ENCODE data around the gene MGAT4B.

The MGAT4B gene

DNA sequence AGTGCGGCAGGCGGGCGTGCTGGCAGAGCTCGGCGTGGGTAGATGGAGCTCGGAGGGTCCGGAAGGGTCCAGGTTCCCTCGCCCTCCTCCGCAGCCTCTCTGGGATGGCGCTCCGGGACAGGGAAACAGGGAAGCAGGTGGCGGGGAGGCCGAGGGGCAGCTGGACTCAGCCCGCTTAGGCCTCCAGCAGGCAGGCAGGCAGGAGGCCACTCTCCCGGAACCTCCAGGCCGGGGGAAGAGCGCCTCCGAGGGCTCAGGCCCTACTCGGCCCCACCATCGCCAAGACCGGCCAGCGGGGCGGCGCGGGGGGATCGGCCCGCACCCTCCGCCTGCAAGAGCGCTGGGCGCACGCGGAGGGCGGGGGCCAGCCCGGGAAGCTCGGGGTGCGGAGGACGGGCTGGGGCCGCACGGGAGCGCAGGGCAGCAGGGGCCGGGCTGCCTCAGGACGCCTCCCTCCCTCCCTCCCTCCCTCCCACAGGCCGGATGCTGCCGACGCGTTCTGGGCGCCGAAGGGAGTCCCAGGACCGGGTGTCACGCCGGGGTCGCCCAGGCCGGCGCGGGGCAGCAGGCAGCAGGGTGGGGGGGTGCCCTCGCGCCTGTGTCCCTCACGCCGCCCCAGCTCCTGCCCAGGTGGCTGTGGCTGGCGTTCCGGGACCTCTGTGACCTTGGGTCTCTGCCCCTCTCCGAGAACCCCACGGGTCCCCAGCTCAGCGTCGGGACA, 977 bp downstream of the MGAT4B start:
- DNase-seq (ENCODE audit: low spot score) = peak; percentile 77

DNA sequence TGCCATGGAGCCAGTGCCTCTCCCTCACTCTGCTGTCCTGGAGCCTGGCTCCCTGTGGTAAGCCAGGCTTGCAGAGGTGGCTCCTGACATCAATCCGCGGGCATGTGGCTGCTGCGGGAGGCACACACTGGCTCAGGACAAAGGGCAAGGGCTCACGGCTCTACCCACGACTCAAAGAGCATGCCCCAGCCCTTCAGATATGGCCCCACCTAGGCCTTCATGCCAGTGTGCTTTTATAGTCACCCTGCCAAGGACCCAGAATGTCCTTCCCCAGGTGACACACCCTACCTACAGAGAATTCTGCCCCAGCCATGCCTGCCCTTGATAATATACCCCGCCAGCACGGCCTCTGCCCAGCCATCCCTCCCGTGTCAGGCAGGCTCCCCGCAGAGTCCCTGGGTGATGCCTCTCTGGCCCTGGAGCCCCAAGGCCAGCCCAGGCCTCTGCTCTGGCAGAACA, 1.6 kb downstream of the MGAT4B start:
- no peak for DNase-seq (ENCODE audit: low spot score)

DNA sequence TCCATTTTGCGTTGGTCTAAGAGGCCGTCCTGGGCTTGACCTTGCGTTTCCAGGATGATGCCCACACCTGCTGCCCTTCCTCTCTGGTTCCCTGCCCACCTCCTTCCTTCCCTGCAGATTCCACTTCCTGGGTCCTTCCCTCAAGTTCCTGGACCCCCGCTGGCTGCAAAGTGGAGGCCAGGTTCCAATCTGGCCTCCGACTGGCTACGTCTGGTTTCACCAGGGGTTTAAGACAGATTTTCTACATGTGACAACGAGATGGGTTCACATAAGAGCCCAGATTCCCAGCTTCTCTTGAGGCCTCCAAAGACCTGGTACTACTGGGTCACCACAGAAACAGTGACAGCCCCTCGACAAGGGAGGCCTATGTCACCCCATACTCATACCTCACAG, 2.1 kb downstream of the MGAT4B start:
- DNase-seq (ENCODE audit: low spot score) = no peak

DNA sequence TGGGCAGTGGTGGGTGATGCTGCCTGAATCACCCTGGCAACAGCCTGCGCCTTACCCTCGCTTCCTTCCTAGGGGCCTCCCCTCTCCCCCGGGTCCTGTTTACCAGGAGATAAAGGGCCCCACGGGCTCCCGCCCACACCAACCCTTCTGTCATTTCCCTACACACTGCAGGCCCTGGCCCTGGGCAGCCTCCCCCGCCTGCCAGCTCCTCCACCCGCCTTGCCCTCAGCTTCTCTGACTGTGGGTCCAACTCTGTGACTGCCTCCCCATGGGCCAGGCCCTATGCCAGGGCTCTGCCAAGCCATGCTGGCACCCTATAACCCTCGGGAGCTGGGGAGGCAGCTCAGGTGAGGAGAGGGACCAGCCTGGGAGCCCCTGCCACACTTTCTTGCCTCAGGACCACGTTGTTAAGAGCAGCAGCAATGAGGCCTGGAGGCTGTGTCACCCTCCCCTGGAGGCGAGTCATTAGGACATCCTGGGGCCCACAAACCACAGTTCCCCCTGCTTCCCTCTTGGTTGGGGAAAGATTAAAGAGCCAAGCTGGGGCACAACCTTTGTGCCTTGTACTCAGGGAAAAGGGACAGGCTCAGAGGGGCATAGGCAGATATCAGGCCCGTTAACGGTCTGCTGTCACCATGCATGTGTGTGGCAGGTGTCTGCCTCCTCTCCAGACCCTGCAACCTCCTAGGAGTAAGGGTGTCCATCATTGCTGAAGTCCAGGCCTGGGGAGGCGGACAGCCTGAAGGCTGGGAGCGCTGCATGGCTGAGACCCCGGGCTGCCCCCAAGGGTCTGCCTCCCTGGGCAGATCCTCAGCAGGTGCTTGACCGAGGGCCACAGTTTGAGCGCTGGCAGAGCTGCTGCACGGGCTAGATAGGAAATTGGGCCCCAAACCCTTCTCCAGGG, 2.8 kb downstream of the MGAT4B start:
- no peak for DNase-seq (ENCODE audit: low spot score)

DNA sequence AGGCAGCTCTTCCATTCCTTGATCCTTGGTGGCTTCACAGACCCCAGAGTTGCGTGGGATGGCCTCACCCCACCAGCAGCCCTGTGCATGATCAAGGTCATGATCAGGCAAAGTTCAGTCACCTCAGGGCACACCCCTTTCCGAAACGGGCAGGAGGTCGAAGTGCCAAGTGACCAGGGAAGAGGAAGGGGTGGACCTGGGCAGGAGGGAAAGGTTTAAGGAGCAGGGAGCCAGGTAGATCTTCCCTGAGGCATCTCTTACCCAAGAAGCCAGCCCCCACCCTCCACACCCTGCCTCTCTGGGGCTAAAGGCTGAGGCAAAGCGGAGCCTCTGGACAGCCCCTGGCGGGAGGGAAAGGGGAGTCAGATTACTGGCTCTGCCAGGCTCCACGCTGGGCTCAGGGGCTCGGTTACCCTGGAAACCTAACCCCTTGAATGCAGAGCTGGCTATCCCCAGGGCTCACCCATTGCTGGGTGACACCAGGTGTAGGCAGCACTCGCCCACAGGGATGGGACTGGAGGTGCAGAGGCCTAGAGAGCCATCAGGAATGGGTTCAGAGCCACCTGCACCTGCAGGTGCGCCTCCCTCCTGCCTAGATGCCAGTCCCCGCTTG, 3.6 kb downstream of the MGAT4B start:
- DNase-seq (ENCODE audit: low spot score) = no peak

DNA sequence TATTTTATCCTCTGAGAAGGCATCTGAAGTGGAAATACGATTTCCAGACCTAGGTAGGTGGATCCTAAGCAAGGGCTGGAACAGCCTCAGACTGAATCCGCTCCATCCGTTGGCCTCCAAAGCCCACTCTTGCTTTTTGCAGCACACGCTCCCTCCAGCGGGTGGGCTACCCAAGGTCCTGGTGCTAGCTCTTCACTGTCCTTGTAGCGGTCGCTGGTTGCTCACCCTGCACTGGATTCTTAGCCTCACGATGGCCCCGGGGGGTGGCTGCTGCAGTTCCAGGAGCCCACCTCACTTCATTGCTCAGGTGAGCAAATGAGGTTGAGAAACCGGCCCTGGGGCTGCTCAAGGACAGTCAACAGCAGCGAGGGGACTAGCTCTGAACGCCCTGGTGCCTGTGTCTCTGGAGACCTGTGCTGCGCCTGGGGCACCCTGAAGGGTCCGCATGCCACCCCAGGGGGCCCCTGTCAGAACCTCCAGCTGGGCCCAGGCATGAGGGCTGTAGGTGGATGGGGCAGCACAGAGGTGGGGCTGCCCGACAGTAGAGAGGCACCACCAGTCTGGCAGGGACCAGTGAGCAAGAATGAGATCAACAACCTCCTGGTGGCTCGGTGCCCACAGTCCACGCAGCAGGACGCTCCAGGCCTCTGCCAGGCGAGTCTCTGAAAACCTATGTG, 4.3 kb downstream of the MGAT4B start:
- no peak for DNase-seq (ENCODE audit: low spot score)

DNA sequence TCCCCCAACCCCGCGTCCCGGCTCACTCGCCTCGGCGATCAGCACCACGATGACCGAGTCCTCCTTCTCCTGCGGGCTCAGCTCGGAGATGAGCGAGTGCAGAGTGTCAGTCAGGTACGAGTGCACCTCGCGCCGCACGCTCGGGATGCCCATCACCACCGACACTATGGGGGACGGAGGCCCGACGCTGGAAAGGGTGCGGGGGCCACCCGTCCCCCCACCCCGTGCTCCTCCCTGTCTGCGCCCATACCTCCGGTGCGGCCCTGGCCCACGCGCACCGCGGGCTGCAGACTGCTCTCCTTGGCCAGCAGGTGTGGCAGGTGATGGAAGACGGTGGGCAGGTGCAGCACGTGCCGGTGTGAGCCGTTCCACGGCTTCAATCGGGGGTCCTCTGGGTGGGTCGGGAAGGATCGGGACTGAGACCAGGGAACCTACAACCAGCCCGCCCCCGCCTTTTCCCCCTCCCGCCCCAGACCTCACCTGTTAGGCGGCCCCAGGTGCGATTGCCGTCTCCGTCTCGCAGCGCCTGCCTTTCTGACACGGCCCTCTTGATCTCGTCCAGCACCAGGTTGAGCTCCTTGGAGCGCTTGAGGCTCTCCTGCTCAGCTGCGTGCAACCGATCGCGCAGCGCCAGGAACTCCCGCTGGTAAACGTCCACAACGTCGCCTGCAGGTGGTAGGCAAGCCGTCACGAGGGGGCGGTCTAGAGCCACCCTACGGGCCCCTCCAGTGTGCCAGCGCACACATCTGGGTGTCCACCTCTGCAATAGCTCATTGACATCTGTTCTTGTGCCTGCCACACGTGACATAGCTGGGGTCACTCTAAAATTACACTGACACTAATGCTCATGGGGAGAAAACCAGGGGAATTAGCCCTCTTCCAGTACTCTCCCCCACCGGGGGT, 5.1 kb downstream of the MGAT4B start:
- peak; percentile 96 for DNase-seq (ENCODE audit: low spot score)

DNA sequence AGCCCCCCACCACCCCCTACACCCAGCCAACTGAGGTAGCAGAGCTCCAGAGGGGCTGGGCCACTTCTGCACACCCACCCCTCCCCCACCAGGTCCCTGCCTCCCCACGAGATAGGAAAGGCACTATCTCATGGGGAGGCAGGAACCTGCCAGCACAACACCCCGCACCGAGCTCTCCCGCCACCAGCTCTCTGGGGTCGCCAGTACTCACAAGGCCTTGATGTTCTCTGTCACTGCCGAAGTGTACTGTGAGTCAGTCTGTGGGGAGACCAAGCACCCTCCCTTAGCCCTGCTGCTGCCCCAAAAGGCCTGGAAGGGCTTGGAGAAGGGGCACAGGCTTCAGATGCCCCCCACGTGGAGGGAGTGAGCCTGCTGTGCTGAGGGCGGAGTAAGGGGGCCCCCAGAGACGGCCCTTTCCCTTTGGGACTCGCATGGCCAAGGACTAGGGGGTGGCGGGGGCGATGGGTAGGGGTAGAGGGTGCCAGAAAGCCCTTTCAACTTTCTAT, 5.9 kb downstream of the MGAT4B start:
- DNase-seq (ENCODE audit: low spot score) = no peak

DNA sequence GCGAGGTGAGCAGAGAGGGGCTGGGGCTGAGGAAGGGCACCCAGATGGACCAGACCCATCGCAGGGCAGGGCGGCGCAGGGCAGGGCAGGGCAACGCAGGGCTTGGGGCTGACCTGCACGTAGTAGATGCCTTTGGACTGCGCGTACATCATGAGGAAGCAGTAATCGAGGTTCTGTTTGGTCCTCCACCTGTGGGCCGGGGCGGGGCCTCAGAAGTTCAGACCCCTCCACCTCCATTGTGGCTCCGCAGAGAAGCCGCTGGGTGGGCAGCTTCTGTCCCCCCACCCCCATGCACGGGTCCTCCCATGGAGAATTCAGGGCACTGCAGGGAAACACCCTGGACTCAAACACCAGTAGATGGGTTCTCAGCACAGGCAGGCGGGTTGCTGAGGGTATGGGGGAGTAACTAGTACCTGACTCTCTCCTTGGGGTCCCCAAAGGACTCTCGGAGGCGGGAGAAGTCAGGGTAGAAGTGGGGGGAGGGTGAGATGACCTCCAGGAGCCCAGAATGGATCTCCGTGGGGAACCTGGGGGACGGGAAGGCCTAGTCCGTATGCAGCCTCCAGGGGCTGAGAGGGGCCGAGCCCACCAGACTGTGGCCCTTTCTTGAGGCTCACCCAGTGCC, 6.5 kb downstream of the MGAT4B start:
- DNase-seq (ENCODE audit: low spot score) = no peak

DNA sequence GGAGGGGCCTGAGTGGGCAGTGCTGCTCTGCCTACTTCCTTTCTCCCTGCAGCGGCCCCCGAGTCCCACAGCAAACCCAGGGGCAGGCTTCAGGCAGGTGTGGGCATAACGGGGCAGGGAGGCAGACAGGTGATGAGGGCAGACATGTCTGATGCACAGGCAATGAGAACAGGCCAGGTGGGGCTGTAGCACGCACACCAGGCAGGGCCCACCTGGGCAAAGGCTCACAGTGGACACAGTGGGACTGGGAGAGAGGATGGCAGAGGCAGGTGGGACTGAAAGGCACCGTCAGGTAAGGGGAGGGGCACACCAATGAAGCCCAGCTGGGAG, 7.1 kb downstream of the MGAT4B start:
- no peak for DNase-seq (ENCODE audit: low spot score)

DNA sequence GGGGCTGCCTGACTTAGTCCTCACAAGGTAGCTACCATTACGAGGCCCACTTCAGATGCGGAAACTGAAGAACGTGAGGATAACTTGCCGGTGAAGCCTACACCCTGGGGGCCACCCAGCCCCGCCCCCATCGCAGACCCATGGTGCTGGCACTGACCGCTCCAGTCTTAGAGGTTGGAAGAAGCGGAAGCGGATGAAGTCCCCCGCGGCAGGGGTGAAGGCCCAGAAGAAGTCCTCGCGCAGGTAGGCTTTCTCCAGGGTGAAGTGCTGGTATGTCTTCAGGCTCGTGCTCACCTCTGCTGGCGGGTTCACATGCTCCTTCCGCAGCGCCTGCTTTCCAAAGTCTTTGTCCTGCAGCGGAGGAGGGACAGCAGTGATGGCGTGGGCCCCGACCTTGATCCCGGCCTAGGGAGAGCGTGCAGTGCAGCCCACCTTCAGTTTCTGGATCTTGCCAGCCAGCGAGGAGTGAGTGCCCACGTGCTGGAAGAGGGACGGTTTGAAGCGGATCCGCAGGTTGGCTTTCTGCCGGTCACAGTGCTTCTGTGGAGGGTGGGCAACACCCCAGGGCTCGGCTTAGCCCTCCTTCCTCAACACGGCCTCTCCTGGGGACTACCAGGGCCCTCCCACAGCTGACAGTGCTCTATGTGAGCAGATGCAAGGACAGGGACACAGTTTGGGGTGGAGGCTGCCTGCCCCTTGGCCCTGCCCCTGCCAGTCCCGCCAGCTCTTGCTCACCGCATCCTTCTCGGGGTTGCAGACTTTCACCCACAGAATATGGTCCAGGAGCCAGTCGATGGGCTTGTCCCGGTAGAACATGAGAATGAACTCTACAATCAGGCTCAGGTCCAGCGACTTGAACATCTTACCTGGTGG, 7.7 kb downstream of the MGAT4B start:
- DNase-seq (ENCODE audit: low spot score) = no peak

DNA sequence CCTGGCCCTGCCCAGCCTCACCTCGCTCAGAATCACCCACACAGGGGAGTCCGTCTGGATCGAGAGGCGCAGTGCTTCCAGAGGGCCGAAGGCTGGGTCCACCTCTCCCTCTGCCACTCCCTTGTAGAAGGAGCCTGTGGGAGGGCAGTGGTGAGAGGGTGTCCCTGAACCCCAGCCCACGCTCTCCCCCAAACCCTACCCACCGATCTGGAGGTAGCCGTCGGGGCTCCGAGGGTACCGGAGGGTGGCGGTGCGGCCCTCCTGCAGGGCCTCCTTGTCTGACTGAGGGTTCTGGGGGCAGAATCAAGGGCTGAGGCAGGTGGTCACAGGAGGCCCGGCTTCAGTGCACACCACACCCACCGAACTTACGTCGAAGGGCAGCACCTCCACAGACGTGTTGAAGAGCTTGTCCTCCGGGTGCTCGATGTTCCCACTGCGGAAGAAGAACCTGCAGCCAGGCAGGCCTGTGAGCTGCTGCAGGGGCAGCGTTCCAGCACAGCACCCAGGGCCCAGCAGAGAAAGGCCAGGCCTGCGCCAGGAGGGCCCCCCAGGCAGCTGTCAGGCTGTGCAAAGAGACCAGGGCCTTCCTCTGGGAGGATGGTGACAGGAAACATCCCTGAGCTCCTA, 8.4 kb downstream of the MGAT4B start:
- DNase-seq (ENCODE audit: low spot score) = no peak

DNA sequence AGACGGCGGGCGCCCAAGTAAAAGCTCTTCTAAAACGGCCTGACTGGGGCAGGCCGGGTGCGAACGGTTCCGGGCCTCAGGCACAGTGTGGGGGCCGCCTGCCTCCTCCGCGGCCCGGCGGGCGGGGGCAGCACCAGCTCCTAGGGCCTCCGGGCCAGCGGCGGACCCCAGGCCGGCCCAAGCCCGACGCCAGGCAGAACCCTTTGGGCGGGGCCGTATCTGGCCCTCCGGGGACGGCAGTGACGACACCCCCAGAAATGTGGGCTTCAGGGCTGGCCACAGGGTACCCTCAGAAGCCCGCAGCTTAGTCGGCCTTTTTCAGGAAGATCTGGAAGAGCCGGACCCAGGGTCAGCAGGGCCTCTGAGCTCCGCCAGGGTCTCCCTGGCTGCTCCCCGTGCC, 8.9 kb downstream of the MGAT4B start:
- DNase-seq (ENCODE audit: low spot score) = no peak

DNA sequence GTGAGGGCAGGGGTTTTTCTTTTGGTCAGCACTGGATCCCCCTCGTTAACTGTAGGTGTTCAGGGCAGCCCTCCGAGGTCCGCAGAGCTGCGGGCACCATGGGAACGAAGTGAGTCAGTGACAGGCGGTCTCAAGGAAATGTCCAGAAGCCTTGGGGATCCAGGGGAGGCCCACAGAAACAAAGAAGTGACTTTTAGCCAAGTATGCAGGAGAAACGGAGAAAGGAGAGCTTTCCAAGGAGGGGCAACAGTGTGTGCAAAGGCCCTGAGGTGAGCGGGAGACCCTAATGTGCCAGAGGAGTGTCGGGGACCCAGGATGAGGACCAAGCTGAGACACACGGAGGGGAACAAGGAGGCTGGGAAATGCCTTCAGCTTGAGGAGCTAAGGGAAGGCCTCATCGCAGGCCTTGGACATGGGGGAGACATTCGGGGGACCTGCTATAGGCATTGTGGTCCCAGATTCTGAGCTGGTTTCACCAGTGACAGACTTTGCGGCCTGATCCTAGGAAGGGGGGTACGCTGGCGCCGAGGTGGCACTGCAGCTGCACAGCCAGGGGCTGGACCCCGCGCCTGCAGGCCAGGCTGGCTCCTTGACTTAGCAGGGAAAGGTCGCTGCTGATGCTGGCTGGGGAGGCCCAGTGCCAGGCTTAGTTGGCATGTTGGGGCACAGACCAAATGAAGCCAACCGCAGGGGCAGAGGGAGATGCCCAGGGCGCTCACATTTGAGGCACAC, 9.6 kb downstream of the MGAT4B start:
- no peak for DNase-seq (ENCODE audit: low spot score)

DNA sequence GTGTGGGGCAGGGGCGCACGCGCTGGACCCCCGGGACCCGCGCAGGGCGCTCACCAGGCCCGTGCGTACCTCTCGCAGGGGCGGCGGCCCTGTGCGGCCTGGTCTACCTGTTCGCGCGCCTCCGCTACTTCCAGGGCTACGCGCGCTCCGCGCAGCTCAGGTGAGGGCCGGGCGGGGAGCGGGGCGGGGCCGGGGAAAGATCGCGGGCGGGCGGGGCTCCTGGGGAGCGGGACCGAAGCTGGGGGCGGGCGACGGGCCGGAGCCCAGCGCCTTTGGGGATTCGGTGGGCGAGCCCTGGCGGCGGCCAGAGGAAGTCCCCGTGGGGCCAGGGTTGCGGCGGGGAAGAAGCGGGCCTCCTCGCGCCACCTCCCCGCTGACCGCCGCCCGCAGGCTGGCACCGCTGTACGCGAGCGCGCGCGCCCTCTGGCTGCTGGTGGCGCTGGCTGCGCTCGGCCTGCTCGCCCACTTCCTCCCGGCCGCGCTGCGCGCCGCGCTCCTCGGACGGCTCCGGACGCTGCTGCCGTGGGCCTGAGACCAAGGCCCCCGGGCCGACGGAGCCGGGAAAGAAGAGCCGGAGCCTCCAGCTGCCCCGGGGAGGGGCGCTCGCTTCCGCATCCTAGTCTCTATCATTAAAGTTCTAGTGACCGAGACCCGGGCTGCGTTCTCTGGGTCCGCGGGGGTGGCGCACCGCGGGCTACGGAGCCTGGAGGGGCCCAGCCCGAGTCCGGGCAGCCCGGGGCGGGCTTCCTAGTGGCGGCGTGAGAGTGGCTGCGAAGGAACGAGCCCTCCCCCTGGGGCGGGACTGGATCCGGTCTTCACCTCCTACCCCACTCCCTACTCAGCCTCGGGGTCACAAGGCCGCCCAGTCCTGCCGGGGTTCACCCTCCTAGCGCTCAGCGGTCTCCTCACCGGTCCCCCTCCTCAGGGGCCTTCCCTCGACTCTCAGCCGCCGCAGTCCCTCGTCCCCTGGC, 10.5 kb downstream of the MGAT4B start:
- DNase-seq (ENCODE audit: low spot score) = peak; percentile 93

DNA sequence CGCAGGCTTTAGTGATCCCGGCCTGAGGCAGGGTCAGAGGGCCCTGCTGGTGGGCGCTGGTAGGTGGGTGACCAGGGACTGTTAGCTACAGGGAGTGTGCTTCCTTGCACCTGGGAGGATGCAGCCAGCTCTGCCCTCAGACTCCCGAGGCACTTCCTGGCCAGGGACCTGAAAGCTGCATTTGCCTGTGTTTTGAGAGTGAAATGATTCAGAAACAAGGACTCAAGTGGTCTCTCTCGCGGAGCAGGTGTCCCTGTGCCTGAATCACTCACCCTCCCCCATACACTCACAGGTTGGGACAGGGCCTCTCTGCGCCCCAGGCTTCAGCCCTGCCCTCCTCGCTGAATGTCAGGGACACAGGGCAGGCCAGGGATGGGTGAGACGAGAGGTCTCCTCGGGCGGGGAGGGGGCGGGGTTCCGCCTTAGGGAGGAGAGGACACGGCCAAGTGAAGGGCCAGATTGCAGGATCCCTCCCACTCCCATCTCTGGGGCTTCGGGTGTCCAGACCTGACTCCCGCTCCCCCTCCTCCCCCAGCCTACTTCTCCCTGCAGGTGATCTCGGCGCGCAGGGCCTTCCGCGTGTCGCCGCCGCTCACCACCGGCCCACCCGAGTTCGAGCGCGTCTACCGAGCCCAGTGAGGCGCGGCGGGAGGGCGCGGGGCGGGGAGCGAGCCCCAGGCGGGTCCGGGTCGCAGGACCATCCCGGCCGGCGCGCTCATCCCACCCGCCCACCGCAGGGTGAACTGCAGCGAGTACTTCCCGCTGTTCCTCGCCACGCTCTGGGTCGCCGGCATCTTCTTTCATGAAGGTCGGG, 11.4 kb downstream of the MGAT4B start:
- peak; percentile 70 for DNase-seq (ENCODE audit: low spot score)

Measured in HuH-7.5 (cell line).